Lower lobe of right lung (tissue), 2 donors: ENCODE measurements around the gene TLN1. TPM values are rescaled to one million over a fixed set of nuclear protein-coding genes. Genes with fewer than 3 reads are reported as not detected.

Experiments
- ATAC-seq, 2 donors: fragments of 200-7000 bp; cut with Tn5 transposase; one replicate each; pipeline ENCODE4 v1.9.1; 2020 to 2022; ENCODE audit warnings: mild to moderate bottlenecking in 2 of 2, moderate library complexity in 2 of 2
- DNase-seq: peaks from one replicate; pipeline ENCODE4 v3.0.0-alpha.2; 2020
- H3K27ac ChIP-seq: fragments of 200-600 bp; one replicate; pipeline ENCODE4 v1.8.0; 2022
- H3K27me3 ChIP-seq: fragments of 200-600 bp; one replicate; pipeline ENCODE4 v1.8.0; 2022; ENCODE audit warnings: low read depth
- H3K36me3 ChIP-seq: fragments of 200-600 bp; one replicate; pipeline ENCODE4 v1.8.0; 2022; ENCODE audit warnings: mild to moderate bottlenecking
- H3K4me1 ChIP-seq: fragments of 200-600 bp; one replicate; pipeline ENCODE4 v1.8.0; 2022
- H3K4me3 ChIP-seq: fragments of 200-600 bp; one replicate; pipeline ENCODE4 v1.8.0; 2022; ENCODE audit warnings: mild to moderate bottlenecking
- H3K9me3 ChIP-seq: fragments of 200-600 bp; one replicate; pipeline ENCODE4 v1.8.0; 2022
- CTCF ChIP-seq: fragments of 200-600 bp; IDR thresholded peaks from one replicate; pipeline ENCODE4 v1.8.0; 2022; ENCODE audit warnings: antibody characterized with exemption, mild to moderate bottlenecking
- intact Hi-C: fragments of 100-400 bp; cut with DNase I; formaldehyde crosslinking; loops from one replicate; pipeline ENCODE4 v1.11.0; 2022
- total RNA-seq: library from RNA; stranded (reverse); fragmentation: NEBNext Ultra II Directional; extraction: Animal tissue kit (Norgen Biotek cat#: 25700); gene quantifications from one replicate; pipeline ENCODE4 v1.2.1, GENCODE V29; 2021
- donor health status: DM: no; HTN: yes; CAD: no; lungs with severe emphysema.

The TLN1 gene
- total RNA-seq, 1 donor from 2014 or later: 406 TPM

GRCh38 chr9:35732800-35733541 is 976 bp upstream of the TLN1 start:
- H3K9me3 ChIP-seq: no peaks in the 10 kb centered on the region
- H3K4me1 ChIP-seq: peaks cover 50% of the 10 kb centered on the region
- no peaks in the 10 kb centered on the region for H3K27me3 ChIP-seq
- H3K4me3 ChIP-seq: peak overlapping the region; percentile 84
- H3K27ac ChIP-seq: peak overlapping the region; percentile 97
- no peak for TF ChIP-seq CTCF
- peaks cover 39% of the 10 kb centered on the region for H3K36me3 ChIP-seq
- intact Hi-C loops: no loop called here
- DNase-seq: no peak
- peak in 1 of 2 donors; percentile 2 for ATAC-seq

GRCh38 chr9:35731415-35732184 is 395 bp downstream of the TLN1 start:
- Histone ChIP-seq H3K27ac (peak overlapping the region; percentile 97), H3K4me3 (peak overlapping the region; percentile 84), H3K27me3 (no peaks in the 10 kb centered on the region), H3K9me3 (no peaks in the 10 kb centered on the region), H3K4me1 (peaks cover 63% of the 10 kb centered on the region), H3K36me3 (peaks cover 28% of the 10 kb centered on the region)
- DNase-seq (no peak), ATAC-seq (no peak)
- intact Hi-C loops: no loop called here
- TF ChIP-seq CTCF: no peak

- ATAC-seq (no peak), DNase-seq (no peak)
- H3K27me3 ChIP-seq: no peaks in the 10 kb centered on the region
- H3K27ac ChIP-seq: peak overlapping the region; percentile 97
- peak overlapping the region; percentile 84 for H3K4me3 ChIP-seq
- TF ChIP-seq CTCF: no peak
- intact Hi-C loops: no loop called here
- peaks cover 67% of the 10 kb centered on the region for H3K4me1 ChIP-seq
- H3K36me3 ChIP-seq: peaks cover 28% of the 10 kb centered on the region
- H3K9me3 ChIP-seq: no peaks in the 10 kb centered on the region
These were observed 1.5 kb downstream of the TLN1 start for GRCh38 chr9:35730486-35730854.

- peaks cover 67% of the 10 kb centered on the region for H3K4me1 ChIP-seq
- H3K4me3 ChIP-seq: peak overlapping the region; percentile 84
- H3K27me3 ChIP-seq: no peaks in the 10 kb centered on the region
- TF ChIP-seq CTCF: peak; percentile 32
- peak; percentile 86 for DNase-seq
- intact Hi-C loops: no loop called here
- H3K9me3 ChIP-seq: no peaks in the 10 kb centered on the region
- ATAC-seq: peak in 1 of 2 donors; percentile 10
- H3K36me3 ChIP-seq: peaks cover 28% of the 10 kb centered on the region
- H3K27ac ChIP-seq: peak overlapping the region; percentile 71
These were observed 2.1 kb downstream of the TLN1 start for GRCh38 chr9:35729700-35730485.

- ATAC-seq: no peak
- H3K36me3 ChIP-seq: peaks cover 28% of the 10 kb centered on the region
- H3K27ac ChIP-seq: peak overlapping the region; percentile 71
- no peak for DNase-seq
- no peaks in the 10 kb centered on the region for H3K27me3 ChIP-seq
- TF ChIP-seq CTCF: no peak
- peaks cover 66% of the 10 kb centered on the region for H3K4me1 ChIP-seq
- intact Hi-C loops: no loop called here
- no peaks in the 10 kb centered on the region for H3K9me3 ChIP-seq
- H3K4me3 ChIP-seq: peak overlapping the region; percentile 84
These were observed 2.9 kb downstream of the TLN1 start for GRCh38 chr9:35729101-35729500.
